GM15510 (cell line): Measurements from ENCODE around the gene RFX2.

Experiments used
- POLR2A ChIP-seq: IDR thresholded peaks from 3 replicates; pipeline ENCODE4 v1.6.1; 2011; ENCODE audit warnings: borderline replicate concordance; ENCODE audit not compliant: insufficient read length; ENCODE audit errors: extremely low read depth

RFX2 gene

GRCh38 chr19:6069268-6069791 lies 41.0 kb downstream of the RFX2 start:
- TF ChIP-seq POLR2A = no peak

DNA sequence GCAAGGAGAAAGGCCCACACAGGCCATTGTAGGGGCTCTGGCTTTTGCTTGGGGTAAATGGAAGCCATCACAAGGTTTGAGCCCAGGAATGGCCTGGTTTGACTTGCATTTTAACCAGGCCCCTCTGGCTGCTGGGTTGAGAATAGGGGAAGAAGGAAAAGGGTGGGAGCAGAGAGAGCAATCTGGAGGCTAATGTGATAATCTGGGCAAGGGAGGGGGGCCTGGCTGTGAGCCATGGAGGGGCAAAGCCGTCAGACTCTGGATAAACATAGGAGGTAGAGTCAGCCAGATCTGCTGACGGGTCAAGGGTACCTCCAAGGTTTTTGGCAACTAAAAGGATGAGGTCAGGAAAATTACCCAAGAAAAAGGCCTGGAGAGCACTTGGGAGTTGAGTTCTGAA lies 41.6 kb downstream of the RFX2 start:
- TF ChIP-seq POLR2A = no peak

DNA sequence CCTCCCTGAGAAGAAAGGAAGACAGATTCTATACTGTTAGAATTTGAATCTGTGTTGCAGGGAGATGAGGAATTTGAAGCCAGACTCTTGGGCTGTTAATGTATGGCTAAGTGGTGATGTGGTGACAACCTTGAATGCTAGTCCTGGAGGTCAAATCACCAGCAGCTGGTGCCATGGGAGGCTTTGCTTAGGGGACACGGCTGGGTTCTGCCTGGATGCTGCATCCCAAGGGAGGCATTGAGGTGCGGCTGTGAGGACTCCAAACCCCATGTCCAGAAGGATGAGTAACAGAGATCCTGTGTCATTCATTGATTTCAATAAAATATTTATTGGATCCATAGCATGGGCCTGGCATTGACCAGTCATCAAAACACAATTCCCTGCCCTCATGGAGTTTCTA lies 42.3 kb downstream of the RFX2 start:
- TF ChIP-seq POLR2A = no peak

DNA sequence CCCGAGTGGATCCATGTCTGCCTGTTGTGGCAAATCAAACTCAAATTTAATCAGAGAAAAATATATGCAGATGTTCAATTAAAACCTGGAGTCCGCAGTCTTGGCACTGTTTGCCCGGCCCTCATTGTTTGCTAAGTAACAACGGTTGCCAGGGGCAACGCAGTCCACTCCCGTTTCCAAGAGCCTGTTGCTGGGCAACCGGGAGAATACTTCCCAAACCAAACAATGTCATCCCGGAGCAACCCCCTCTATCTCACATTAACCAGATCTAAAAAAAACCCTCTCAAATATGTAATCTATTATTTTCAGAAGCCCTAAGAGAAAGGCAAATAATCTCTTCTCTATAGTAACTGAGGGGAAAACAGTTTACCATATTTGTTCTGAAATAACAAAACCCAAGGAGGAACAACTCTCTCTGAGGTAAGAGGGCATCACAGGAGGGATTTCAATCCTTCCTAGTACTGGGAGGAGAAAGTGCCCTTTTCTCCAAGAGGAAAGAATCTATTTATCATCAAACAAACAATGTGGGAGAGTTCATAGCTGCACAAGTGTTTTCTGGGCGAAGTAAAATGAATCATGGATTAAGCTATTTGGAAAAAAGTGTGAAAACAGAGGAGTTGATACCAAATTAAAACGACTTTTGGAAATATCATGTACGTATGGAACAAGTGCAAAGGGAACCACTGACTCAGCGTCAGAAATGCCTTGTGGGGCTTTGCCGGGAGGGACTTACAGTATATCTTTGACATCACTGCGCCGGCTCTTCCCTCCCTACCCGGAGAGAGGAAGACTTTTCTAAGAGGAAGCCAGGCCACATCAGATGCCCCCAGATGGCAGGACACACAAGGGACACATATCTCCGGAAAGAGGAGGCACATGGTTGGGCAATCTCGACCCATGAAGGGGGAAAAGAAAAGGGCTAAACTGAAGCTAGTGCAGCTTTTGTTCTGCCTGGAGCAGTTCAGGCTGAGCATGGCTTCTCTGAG lies 43.3 kb downstream of the RFX2 start:
- no peak for TF ChIP-seq POLR2A

GRCh38 chr19:6065685-6066374 lies 44.5 kb downstream of the RFX2 start:
- TF ChIP-seq POLR2A = no peak

DNA sequence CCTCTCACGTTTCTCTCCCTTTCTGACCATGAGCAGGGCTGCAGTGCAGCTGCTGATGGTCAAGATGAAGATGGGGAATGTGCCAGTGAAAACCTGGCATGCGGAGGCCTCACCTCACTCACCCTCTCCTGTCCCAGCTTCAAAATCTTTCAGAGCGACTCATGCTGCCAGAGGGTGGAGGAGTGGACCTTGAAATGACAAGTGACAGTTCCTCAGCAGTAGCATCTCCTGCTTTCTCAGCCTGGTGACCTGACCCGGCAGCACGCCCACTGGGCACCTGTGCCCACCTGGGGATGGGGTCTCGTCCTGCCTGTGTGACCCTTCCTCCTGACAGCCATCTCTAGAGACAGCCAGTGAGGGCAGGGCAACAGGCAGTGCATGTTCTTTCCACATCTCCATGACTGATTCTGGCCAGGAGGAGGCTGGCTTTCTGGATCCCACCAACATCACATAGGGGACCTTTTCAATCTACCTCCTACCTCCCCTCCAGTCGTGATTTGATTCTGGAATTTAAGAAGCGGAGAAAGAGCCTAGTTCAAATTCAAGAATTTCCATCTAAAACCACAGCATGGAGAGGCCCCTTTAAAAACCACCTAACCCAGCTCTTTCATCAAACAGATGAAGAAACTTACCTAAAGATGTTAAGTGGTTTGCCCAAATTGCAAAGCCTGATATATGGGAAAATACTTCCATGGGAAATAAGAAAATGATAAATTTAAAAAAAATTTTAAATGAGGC lies 45.8 kb downstream of the RFX2 start:
- no peak for TF ChIP-seq POLR2A

DNA sequence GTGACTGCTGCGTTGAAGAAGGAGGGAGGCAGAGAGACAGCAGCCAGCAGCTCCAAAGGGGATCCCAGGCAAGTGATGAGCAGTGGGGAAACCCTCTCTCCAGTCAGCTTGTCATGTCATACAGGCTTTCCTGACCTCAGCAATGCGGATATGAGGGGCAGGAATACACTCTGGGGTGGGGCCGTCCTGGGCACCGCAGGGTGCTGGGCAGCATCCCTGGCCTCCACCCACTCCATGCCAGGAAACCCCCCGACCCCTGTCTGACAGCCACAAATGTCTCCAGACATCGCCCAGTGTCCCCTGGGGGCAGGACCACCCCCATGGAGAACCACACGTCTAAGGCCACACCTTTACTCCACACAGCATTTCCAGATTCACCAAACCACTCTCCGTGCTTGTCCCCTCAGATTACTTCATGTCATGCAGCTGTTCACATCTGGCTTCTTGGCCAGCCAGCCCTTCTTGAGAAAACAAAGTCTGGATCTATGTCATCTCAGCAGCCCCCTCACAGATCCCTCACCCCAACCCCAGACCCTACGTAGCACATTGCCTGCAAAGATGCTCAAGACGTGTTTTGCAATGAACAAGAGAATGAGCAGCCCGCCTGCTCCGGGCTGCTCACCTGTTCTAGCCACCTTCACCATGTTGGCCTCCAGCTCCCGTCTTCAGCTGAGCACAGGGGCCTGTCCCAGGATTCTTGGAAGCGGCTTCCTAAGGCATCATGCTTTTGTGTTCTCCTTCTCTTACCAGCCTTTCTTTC lies 46.5 kb downstream of the RFX2 start:
- no peak for TF ChIP-seq POLR2A

- no peak for TF ChIP-seq POLR2A
Observed at GRCh38 chr19:6062961-6063575, 47.2 kb downstream of the RFX2 start.

DNA sequence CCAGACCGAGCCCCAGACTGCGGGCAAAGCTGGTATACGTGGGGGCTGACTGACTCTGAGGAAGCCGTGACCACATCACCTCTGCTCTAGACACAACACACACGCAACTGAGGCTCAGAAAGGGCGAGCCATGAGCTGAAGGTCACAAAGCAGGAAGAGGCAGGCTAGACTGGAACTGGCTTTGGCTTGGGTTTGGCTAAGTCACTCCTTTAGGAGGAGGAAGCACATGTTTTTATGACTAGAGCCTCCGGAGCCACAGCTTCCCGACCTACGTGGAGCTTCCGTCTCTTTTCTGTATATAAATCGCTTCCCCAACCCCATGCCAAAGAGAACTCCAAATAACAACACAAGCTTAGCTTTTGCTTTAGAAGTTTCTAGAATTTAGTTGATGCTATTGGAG lies 48.0 kb downstream of the RFX2 start:
- TF ChIP-seq POLR2A = no peak

DNA sequence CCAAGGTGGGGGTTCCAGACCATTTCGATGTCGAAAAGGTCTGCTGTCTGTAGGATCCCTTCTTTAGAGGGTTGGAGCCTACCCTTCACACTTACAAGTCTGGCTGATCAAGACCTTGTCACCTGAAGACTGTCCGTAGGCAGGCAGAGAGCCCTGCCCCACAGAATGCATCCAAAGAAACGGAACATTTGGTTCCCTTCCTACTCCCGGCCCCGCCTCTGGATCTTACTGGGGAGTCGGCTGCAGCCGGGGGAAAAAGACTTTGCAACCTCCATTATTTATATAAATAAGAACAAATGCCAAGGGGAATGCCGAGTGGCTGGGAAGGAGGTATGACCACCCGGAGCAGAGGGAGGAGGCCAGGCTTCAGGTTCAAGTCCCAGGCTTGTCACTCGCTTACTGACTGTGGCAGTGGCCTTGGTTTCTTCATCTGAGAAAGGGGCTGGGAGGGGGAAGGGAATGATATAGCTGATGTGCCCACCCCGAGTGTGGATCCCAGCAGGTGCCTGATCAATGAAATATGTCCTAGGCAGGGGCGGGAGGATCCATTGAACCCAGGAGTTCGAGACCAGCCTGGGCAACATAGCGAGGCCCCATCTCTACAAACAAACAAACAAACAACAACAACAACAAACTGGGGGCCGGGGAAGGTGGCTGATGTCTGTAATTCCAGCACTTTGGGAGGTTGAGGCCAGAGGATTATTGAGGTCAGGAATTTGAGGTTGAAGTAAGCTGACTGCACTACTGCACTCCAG lies 48.7 kb downstream of the RFX2 start:
- no peak for TF ChIP-seq POLR2A

DNA sequence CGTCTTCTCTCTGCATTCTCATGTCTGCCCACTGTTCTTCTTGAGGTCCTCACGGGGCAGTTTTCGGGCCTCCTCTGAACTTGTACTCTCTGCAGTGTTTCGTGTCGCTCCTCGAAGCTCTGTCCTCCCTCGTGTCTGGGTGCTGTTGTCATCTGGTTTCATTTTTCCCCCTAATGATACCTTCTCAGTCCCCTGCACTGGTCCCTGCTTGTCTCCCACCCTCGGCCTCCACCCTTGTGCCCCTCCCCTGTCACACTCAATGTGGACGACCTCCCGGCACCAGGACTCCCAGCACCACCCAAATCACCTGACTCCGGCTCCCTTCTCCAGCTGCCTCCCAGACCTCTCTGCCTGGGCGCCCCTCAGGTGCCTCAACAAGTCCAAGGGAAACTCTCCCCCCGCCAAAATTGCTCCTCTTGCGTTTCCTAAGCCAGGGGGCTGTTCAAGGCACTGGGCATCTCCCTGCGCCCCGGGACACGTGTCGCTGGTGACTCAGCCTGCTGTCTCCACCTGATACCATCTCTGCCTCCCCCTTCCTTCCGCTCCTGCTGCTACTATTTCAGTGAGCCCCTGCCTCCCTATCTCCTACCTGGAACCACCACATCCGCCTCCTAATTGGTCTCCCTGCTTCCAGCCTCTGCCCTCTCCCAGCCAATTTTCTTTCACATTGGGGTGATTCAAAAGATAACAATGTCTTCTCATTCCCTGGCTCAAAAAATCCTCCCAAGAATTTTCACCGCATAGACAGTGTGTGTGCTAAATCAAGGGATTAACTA lies 49.5 kb downstream of the RFX2 start:
- no peak for TF ChIP-seq POLR2A

- no peak for TF ChIP-seq POLR2A
Observed at GRCh38 chr19:6059988-6060599, 50.2 kb downstream of the RFX2 start.
